ENCODE results near the gene CDK19. TPM values are rescaled to one million over a fixed set of nuclear protein-coding genes. Genes with fewer than 3 reads are reported as not detected.

CDK19 gene
- total and polyA plus RNA-seq, 10 of the 15 experiments (the other 5 are each of a cell fraction or from before 2014, with no cell fraction given) = 4.6 to 21.4 (median 12.4) TPM

DNA sequence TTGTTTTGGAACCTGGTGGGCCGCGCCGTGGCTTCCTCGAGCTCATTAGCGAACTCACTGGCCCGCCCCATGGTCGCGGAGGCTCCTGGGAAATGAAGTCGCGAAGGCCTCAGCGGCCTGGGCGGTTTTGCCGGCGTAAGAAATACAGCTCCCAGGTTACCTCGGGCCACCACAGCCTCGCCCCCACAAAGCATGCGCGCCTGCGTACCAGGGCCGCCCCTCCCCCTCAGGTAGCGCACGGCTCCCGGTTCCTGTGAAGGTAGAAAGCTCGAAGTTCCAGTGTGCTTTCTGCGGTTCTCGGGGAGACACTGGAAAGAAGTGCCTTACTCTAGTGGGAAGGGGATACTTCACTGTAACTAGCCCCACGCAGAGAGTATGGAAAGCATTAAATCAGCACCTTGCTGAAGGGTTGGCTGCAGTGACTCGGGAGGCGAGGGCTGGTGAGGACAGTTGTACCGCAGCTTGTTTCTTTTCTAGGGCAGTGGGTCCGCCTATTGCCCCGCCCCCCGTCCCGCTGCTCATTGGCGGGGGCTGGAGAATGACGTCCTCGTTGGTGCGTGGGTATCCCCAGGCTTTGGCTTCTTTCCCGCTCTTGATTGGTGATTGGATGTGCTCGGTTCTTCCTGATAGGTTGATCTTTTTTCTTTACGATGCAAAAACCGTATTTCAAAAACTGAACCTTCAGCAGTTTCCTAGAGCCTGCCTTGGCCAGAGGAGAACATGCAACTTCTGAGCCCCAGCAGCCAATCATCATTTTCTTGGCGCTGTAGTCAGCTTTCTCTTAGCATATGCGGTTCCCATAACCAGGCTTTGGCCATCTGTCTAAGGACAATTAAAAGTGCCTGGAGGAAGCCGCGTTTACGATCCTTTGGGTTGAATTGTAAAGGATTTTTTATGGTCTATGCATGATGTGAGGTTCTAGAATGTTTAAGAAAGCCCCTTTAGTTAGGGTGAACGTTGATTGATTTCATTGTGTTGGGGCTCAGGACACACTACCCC is at the start of gene CDK19 (continued):
- TF ChIP-seq MEF2A (IDR thresholded peaks at IDR 0.05; ENCODE audit: insufficient read depth, low read depth, low read length) (peak; percentile 30; the same call in 1 of the 2 replicates), ESRRA (IDR thresholded peaks at IDR 0.05; ENCODE audit: low read length) (no peak), IKZF1 (conservative IDR thresholded peaks at IDR 0.05) (peak; percentile 89), SREBF1 (IDR thresholded peaks at IDR 0.05; ENCODE audit: low read length) (peak; percentile 68), TCF3 (IDR thresholded peaks at IDR 0.05; ENCODE audit: borderline replicate concordance, insufficient read depth, low read depth, low read length) (0 out of 2 replicates have a peak, but pooled peaks have one; percentile 6), BCL11A (IDR thresholded peaks at IDR 0.05; ENCODE audit: low read depth, low read length) (no peak; the same call in 1 of the 2 replicates), ZNF217 (IDR thresholded peaks at IDR 0.05) (no peak), PRDM15 (CRISPR knock-in tag; IDR thresholded peaks at IDR 0.05) (no peak), ZZZ3 (IDR thresholded peaks at IDR 0.05; ENCODE audit: control insufficient read depth, insufficient read length, low read depth) (no peak), RUNX3 (IDR thresholded peaks at IDR 0.05; ENCODE audit: low read length) (peak; percentile 84), POLR2AphosphoS2 (IDR thresholded peaks at IDR 0.05; ENCODE audit: low read depth, low read length) (peak; percentile 96), USF2 (IDR thresholded peaks at IDR 0.05; ENCODE audit: borderline replicate concordance, low read depth, low read length) (peak; percentile 3; the same call in 1 of the 2 replicates), NR2F1 (conservative IDR thresholded peaks at IDR 0.05) (no peak; the same call in 1 of the 2 replicates), RELA (IDR thresholded peaks at IDR 0.05; ENCODE audit: borderline replicate concordance, partially characterized antibody) (no peak), TCF12 (IDR thresholded peaks at IDR 0.05; ENCODE audit: low read depth, low read length) (0 out of 2 replicates have a peak, but pooled peaks have one; percentile 40), E2F4 (IDR thresholded peaks at IDR 0.05; ENCODE audit: low read depth, low read length) (peak; percentile 67)
- TF ChIP-seq, protein P1, sequence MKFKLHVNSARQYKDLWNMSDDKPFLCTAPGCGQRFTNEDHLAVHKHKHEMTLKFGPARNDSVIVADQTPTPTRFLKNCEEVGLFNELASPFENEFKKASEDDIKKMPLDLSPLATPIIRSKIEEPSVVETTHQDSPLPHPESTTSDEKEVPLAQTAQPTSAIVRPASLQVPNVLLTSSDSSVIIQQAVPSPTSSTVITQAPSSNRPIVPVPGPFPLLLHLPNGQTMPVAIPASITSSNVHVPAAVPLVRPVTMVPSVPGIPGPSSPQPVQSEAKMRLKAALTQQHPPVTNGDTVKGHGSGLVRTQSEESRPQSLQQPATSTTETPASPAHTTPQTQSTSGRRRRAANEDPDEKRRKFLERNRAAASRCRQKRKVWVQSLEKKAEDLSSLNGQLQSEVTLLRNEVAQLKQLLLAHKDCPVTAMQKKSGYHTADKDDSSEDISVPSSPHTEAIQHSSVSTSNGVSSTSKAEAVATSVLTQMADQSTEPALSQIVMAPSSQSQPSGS (IDR thresholded peaks at IDR 0.05; ENCODE audit: low read length) = peak; percentile 45; the same call in 1 of the 2 replicates
- TF ChIP-seq, protein P2, sequence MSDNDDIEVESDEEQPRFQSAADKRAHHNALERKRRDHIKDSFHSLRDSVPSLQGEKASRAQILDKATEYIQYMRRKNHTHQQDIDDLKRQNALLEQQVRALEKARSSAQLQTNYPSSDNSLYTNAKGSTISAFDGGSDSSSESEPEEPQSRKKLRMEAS (IDR thresholded peaks at IDR 0.05; ENCODE audit: low read depth, low read length) = peak; percentile 51

All from GM12878 (cell line).